ENCODE data around the gene HOXB5.

HOXB5 gene

DNA sequence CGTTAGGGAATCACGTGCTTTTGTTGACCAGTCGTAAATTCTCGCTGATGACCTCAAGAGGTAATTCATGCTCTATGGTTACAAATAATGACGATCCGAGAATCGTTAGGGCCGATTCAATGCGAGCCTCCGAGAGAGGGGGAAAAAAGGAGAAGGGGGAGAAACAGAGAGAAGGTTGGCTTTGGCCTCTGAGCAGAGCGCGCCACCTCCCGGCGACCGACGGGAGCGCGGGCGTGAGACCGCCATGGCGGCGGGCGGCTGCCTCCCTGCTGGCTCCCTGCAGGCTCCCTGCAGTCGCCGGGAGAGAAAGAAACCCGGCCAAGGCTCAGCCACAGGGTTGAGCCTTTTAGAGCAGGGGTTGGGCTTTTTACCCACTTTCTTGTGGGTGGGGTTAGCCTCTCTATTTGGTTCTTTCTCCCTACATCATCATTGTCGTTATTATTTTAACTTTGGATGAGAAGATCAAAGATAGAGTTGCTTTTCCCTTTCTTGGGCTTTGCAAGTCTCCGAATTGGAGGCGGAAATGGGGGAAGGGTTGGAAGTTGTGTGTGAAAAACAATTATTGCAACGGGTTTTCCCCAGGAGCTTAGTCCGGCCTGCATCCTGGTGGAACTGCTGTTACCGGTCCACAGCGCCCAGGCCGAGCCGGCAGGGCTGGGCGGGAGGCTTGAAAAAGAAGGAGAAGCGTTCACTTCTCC, 410 bp upstream of the HOXB5 start:
- DNase-seq (ENCODE audit: extremely low spot score, insufficient read length, low read depth) (peak; percentile 81), FAIRE-seq (peak; percentile 86)

DNA sequence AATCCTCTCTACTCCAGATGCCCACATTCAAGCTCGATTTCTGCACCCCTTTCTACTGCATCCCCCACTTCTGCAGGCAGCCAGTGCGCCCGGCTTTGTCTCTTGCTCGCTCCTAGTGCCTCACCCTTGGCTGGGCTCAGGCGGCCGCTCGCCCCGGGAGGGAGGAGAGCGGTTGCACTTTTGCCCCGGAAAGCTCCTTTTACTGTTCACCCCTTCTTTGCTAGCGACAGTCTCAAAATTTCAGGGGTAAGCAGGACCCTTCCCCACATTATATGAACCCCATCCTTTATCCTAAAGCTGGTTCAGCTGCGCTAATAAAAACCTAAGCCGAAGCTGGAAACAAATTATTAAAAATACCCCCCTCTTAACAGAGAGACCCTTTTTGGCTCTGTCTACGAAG, 1.0 kb downstream of the HOXB5 start:
- FAIRE-seq (no peak), DNase-seq (ENCODE audit: extremely low spot score, insufficient read length, low read depth) (no peak)

DNA sequence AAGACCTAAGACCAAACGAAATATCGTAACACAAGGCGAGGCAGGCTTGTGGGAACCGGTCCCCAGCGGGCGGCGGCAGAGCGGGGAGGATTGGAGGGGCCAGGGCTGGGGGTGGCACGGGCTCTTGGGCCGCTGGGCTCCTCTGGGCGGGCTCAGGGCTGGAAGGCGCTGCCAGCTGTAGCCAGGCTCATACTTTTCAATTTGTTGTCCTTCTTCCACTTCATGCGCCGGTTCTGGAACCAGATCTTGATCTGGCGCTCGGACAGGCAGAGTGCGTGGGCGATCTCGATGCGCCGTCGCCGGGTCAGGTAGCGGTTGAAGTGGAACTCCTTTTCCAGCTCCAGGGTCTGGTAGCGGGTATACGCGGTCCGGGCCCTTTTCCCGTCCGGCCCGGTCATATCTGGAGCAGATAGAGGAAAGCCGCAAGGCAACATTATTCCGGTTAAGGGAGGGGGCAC, 1.5 kb downstream of the HOXB5 start:
- no peak for FAIRE-seq
- DNase-seq (ENCODE audit: extremely low spot score, insufficient read length, low read depth), result no peak

DNA sequence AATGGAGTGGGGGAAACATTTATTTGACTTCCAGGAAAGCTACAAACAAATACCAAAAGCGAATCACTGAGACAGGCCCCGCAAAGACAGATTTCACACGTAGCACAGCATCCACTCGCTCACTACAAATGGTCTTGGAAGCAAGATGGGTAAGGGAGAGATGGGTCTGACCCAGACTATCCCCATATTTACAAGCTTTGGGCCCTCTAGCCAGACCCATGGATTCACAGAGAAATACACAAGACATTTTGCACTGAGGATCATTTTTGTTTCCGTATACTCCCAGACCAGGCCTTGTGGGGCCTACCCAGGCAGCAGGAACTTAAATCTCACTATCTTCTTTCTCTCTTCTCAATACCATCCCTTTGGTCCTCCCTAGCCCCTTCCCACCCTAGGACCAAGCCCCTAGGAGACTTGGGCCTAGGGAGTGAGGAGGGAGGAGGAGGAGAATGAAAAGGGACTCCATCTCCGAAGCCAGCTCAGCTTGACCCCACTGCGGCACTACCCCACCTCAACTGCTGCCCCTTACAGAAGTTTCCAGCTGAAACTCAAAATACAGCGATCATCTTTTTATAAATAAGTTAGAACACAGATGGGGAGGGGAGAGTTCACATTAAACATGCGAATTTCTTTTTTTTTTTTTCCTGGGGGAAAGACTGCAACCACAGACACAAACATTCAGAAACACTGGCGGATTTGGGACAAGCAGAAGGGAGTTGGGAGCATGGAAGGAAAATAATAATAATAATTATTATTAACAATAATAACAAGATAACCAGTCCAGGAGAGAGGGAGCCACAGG, 2.1 kb downstream of the HOXB5 start:
- DNase-seq (ENCODE audit: extremely low spot score, insufficient read length, low read depth), result no peak
- no peak for FAIRE-seq

DNA sequence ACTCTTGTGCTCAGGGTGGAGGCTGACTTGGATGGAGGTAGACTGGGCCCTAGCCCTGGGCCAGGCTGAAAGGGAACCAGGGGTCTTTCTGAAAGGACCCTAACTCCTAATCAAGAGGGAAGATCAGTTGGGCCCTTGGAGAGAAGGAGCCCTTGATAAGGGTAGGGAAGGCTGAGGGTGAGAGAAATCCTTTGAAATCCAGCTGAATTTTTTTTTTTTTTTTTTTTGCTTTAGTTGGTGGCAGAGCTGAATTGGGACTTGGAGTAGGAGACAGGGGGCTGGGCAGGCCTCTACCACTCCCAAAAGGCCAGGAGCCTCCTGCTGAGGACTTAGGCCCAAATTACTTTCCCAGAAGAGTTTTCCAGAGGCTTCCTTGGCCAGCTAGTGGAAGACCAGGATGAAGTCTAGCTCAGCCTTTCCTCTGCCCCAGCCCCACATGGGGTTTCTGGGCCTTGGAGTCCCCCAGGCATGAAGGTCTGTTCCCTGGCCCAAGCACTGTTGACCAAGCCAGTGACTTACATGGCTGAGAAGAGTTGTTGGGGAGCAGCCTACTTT, 2.9 kb downstream of the HOXB5 start:
- no peak for DNase-seq (ENCODE audit: extremely low spot score, insufficient read length, low read depth)

DNA sequence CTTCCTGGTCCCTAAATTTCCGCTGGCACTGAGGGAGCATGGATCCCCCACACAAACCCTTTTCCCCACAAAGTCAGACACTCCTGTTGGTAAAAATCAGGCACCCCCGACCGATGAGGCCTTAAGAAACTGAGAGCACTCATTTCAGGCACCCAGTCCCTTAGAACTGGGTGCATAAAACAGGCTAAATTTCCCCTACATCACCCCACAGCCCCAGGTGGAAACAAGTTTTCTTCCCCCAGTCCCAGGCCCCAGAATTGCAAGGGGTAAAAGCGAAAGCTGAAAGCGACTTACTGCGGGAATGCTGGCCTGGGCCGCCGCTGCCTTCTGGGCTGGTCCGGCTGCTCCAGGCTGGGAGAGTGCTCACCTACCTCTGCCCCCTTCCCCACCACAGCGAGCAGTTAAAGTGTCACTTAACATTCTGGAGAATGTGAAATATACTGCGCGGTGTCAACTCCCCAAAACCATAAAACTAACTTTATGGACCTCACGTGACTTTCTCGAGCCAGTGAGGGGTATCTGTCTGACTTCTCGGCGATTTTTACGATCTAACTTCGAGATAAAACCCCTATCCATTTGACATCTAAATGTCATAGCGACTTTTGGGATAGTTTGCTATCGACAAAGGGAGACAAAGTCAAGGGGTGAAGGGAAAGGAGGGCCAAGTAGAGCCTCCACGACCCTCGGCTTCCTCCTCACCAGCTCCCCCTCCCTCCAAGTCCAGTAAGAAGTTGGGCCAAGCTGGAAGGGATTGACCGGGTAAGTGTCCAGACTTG, 3.6 kb downstream of the HOXB5 start, which contains the start of gene HOXB3:
Gene HOXB3 (minus strand): TSS at position 411 of the 776 bp plus-strand sequence. CDS start 37,767 bp downstream, outside the sequence.
- DNase-seq (ENCODE audit: extremely low spot score, insufficient read length, low read depth) (no peak), FAIRE-seq (no peak)

More for the DNA sequence above, 2.9 kb downstream of the HOXB5 start:
- no peak for FAIRE-seq

DNA sequence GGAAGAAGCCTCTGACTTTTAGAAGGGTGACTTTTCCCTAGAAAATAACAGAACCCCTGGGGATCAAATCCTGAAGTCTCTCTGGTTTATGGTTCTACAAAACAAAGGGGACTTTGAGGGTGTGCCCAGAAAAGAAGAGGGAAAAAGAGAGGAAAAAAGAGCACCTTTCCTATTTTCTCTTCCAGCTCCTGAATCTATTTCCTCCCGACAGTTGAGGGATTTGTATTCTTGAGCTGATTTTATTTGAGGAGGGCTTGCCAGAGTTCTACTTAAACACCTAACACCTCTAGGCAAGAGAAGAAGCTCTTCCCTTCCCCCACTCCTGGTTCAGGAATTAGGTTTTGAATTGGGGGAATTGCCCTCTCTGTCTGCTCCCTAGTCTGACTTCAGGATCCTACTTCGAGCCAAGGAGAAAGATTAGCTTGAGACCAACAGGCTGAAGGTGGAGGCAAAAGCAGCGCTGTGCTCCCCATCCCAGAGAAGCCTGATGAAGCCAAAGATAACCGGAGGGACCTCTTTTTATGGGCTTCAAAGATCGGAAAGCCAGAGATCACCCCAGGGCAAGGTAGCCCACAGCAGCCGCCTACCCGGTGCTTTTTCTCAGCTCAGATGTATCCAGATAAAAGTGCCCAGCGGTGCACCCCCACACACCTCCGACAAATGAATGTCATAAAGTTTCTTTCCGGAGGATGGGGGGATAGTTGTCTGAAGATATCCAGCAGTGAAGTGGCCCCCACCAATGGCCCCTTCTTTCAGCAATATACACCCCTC, 4.3 kb downstream of the HOXB5 start:
- FAIRE-seq, result no peak
- DNase-seq (ENCODE audit: extremely low spot score, insufficient read length, low read depth), result no peak

DNA sequence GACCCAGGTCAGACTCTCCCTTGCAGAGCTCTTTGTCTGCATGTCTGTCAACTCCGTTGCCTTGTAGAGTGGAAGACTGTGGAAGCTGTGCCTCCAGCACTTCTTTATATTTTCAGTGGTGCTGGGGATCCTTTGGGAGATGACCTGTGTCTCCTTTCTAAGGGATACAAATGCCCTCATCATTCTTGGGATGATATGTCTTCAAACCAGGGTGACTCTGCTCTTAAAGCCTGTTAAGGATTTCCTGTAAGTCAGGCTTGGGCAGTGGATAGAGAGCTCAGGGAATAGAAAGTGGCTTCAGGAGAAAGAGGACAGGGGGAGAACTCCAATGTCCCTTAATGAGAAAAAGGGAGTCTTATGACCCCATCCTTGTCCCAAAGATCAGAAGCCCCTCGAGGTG, 5.1 kb downstream of the HOXB5 start:
- FAIRE-seq, result no peak
- DNase-seq (ENCODE audit: extremely low spot score, insufficient read length, low read depth), result no peak

DNA sequence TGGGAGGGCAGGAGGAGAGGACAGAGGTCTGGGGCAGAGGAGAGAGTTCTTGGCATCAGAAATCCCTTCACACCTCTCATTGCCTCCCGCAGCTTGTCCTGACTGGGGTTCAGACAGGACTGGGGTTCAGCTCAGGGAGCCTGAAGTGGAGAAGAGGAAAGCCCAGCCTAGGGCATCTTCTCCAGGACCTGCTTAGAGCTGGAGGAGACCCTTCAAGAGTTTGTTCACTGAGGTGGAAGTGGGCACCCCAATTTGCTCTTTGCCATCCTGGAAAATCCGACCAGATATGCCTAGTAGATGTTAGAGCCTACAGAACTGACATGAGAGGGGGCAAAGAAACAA, 5.5 kb downstream of the HOXB5 start:
- DNase-seq (ENCODE audit: extremely low spot score, insufficient read length, low read depth) (no peak), FAIRE-seq (no peak)

DNA sequence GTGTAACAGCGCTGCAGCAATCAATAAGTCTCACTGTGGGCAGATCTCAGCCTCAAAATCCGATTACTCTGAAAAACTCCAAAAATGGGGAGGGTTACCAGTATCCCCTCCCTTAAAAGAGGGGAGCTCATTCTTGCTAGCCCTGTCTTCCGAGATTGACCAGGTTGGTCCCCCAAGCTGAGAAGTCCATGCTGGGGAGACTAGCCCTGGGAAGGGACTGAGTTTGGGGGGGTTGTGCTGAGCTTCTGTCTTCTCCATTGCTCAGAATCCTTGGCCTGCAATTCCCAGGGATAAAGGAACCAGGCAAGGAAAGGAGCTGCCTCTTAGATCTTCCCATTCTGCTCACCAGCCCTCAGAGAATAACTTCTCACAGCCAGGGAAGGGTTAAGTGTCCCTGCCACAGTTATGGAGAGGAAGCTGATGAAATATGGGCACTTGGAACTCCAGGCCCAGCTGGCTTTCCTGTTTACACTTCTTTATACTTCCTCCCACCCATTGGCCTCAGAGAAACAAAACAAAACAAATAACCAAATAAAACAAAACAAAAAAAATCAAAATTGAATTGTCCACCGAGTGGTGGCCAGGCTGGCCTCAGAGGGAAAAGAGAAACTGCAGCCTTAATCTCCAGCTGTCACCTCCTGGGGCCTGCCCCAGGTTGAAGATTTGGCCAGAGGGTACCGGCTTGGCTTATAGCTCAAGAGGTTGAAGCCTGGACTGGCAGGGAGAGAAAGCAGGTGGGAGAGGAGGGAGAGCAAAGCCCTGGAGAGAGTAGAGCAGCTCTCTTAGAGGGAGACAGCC, 6.1 kb downstream of the HOXB5 start:
- DNase-seq (ENCODE audit: extremely low spot score, insufficient read length, low read depth) (no peak), FAIRE-seq (no peak)

DNA sequence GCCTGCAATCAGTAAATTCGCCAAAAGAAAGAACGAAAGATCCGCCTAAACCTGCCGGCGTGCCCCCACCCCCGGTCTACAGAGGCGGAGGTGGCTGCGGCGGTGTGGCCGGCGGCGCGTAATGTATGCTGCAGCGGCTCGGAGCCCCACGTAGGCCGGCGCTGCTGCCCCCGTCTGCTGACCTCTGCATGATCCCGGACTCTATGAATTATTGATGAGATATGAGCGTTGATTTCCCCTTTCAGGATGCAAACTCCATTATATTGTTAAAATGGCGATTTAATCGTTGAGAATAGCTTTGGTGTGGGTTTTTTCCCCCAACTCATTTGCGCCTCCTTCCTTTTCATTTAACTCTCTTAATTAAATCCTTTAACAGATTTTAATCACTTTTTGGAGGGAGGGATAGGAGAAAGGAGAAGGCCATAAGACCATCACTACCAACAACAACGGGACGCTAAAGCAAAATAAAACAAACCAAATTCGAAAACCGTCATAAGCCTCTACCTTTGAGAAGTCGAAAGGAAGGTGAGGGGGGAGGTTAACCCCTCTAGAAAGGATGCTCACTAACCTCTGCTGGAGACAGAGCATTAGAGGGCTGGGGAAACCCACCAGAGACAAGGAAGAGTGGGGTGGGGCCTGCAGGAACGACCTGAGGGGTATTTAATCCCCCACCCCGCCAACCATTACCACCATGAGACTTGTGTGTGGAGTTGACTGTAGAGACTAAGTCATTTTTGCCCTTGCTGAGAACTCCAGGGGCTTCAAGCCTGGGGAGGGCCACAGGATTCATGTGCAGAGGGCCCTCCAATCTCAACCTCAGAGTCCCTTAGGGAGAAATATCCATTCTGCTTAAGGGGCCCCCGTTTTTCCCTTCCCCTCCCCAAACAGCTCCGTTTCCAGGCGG, 7.0 kb downstream of the HOXB5 start:
- FAIRE-seq (no peak), DNase-seq (ENCODE audit: extremely low spot score, insufficient read length, low read depth) (no peak)

DNA sequence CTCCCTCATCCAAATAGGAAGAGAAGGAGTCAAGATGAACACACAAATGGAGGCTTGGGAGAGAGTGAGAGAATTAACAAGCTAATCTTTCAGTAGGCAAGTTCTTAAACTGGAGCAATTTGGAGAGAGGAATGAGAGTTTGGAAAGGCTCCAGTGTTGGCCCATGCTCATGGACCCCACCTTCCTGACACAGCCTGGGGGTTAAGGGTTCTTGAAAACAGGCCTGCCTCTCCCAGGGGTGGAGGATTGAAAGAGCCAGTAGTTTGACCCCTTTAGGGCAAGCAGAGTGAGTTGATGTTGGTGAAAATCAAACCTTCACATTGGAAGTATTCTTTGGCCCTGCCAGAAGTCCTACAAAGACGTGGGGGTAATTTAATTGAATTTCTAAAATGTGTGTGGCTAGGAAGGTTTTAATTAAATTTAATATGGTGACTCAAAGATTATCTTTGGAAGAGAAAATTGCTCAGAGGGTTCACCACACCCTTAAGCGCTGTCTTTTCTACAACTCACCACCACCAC, 9.3 kb downstream of the HOXB5 start:
- DNase-seq (ENCODE audit: extremely low spot score, insufficient read length, low read depth) (no peak), FAIRE-seq (no peak)

DNA sequence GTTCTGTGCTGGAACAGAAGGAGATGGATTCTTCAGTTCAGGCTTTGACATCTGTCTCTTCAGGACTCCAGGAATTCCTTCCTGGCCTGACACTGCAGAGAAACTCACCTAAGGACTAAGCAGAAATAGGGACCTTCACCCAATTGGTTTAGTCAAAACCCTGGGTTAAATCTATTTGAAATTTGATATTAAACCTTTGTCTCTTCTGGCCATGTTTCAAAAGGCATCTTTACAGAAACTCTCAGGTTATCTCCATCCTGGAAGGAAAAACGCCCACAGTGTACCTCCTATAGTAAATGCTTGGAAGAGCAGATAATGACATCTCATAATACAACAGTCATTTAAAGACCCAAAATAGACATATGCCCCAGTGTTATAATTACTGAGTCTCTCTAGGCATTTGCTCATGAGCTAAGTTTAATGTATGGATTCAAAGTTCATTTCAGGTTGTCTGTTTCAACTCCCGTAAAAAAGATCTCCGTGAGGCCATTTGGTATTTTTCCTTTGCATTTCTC, 9.8 kb downstream of the HOXB5 start:
- DNase-seq (ENCODE audit: extremely low spot score, insufficient read length, low read depth), result no peak
- FAIRE-seq, result no peak

DNA sequence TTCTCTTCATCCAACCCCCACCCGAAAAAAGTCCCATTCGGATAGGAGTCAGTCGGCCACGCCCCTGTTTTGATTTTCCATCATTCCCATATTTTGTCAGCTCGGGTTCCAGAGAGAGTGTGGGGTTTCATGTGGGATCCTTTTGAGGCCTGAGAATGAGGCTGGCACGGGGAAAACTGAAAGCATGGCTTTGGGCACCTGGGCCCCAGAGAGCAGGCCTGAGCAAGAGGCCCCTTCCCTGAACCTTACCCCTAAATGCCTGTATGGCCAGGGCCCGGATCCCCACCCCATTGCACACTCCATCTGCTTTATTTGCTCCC, 10.9 kb downstream of the HOXB5 start:
- no peak for FAIRE-seq
- DNase-seq (ENCODE audit: extremely low spot score, insufficient read length, low read depth), result no peak

DNA sequence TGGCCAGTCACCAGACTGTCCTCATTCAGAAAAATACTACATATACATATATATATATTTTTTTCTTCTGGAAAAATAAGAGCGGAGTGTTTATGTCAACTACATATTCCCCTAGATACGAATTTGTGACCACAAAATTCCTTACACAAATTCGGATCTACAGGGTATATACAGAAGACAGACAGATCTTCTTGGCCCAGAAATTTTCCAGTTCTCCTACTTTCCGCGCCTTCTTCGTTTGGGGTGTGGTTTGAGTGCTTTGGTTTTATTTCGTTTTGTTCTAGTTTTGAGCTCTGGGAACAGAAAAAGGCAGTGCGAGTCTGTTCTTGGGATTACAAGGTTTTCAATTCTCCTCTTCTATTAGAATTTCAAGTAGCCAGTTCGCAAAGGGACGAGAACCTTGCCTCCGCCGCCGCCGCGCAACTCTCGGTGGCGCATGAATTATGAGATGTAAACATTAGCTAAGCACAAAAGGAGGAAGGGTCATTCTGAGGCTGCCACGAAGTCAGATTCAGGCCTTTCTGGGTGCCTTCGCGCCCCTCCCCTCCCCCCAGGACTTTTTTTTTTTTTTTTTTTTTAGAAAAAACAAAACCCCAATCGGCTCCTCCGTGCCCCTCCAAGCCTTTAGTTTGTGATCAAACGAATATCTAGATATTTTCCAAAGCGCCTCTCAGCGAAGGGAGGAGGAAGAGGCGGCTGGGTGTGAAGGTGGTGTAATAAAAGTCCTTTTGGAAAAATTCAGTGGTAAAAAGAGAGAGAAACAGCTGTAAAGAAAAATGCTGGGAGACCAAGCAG, 13.6 kb downstream of the HOXB5 start:
- peak; percentile 56 for FAIRE-seq
- no peak for DNase-seq (ENCODE audit: extremely low spot score, insufficient read length, low read depth)

DNA sequence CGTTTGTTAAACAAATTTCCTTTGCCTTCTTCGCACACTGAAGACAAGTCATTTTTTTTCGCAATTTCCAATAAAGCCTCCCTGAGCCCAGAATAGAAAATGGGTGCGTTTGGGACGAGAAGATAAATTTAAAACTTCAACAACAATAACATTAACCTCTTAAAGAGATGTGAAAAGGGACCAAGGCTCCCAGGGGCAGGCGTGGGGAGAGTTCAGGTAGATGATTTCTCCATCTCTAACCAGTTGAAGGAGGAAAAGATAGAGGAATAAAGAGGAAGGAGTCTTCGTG, 14.2 kb downstream of the HOXB5 start:
- FAIRE-seq, result no peak

More for the DNA sequence above, 14.2 kb downstream of the HOXB5 start:
- no peak for DNase-seq (ENCODE audit: extremely low spot score, insufficient read length, low read depth)

Data from GM18507 (cell line).